PC-3 (cell line): ENCODE measurements around the gene SLC25A28.

Source experiments
- EZH2 ChIP-seq: fragments of 300-600 bp; sonication (generic); IDR thresholded peaks from one replicate; pipeline ENCODE4 v1.6.1; 2017; ENCODE audit warnings: antibody characterized with exemption, mild to moderate bottlenecking, low read length; ENCODE audit not compliant: unreplicated experiment
- EZH2phosphoT487 ChIP-seq: fragments of 300-600 bp; sonication (generic); IDR thresholded peaks from 2 replicates; pipeline ENCODE4 v1.6.1; 2018; ENCODE audit warnings: mild to moderate bottlenecking, antibody characterized with exemption, low read length, borderline replicate concordance
- TF ChIP-seq, protein P1 (sequence below): fragments of 300-600 bp; sonication (generic); conservative IDR thresholded peaks from 2 replicates; pipeline ENCODE4 v1.5.1; 2017; ENCODE audit warnings: antibody characterized with exemption, low read depth, mild to moderate bottlenecking, low read length

DNA sequence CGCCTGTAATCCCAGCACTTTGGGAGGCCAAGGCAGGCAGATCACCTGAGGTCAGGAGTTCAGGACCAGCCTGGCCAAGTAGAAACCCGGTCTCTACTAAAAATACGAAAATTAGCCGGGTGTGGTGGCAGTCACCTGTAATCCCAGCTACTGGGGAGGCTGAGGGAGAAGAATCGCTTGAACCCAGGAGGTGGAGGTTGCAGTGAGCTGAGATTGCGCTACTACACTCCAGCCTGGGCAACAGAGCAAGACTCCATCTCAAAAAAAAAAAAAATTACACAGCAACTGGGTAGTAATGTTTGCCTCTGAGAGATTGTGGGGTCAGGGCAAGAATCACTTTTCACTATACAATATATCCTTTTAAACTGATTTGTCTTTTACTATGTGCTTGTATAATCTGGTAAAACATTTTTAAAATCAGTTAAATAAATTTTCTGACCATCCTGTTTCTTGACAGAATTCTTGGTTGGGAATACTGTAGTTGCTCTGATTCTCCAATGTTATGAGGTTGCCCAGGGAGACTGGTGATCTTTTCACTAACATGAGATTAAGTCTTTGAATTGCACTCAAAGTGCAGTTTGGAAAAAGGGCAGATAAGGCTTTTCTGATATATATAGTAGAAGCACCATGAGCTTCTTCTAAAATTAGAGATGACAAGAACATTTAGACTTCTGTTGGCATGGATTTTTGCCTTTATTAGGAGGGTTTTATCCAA is 40.6 kb upstream of the SLC25A28 start:
- TF ChIP-seq, protein P1, sequence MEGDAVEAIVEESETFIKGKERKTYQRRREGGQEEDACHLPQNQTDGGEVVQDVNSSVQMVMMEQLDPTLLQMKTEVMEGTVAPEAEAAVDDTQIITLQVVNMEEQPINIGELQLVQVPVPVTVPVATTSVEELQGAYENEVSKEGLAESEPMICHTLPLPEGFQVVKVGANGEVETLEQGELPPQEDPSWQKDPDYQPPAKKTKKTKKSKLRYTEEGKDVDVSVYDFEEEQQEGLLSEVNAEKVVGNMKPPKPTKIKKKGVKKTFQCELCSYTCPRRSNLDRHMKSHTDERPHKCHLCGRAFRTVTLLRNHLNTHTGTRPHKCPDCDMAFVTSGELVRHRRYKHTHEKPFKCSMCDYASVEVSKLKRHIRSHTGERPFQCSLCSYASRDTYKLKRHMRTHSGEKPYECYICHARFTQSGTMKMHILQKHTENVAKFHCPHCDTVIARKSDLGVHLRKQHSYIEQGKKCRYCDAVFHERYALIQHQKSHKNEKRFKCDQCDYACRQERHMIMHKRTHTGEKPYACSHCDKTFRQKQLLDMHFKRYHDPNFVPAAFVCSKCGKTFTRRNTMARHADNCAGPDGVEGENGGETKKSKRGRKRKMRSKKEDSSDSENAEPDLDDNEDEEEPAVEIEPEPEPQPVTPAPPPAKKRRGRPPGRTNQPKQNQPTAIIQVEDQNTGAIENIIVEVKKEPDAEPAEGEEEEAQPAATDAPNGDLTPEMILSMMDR: no peak
- TF ChIP-seq EZH2phosphoT487 (no peak), EZH2 (no peak)
